Ishikawa (cell line): Measurements from ENCODE around the gene NUP54.

ENCODE experiments used
- FOXM1 ChIP-seq: IDR thresholded peaks from 2 replicates; pipeline ENCODE4 v1.6.1; 2012; ENCODE audit warnings: low read depth, borderline replicate concordance
- MAX ChIP-seq: IDR thresholded peaks from 2 replicates; pipeline ENCODE4 v1.6.1; 2012
- RAD21 ChIP-seq: IDR thresholded peaks from 2 replicates; pipeline ENCODE4 v1.6.1; 2012; ENCODE audit warnings: low read depth
- TCF12 ChIP-seq: IDR thresholded peaks from 2 replicates; pipeline ENCODE4 v1.6.1; 2012; ENCODE audit warnings: low read depth

GRCh38 chr4:76127754-76128153, 20.4 kb downstream of the NUP54 start:
- no peak for TF ChIP-seq RAD21
- TF ChIP-seq FOXM1, result no peak
- no peak for TF ChIP-seq MAX
- TF ChIP-seq TCF12, result no peak
